Smooth muscle cell (in vitro differentiated cells): ENCODE data around the gene OR5H14. TPM values are rescaled to one million over a fixed set of nuclear protein-coding genes. Genes with fewer than 3 reads are reported as not detected.
"Not testable (repeated sequence)": the region's sequence is repeated elsewhere in the genome, so short reads cannot be mapped to it uniquely, and the experiment has no call there.

Experiments
- DNase-seq: peaks from one replicate; lab custom pipeline; 2025; ENCODE audit not compliant: unreplicated experiment; lab: John Stamatoyannopoulos, UW
- H2AFZ ChIP-seq: fragments of 200-600 bp; sonication (generic); 2 replicates; pipeline ENCODE4 v1.6.0; 2016; ENCODE audit warnings: antibody characterized with exemption, low read depth, mild to moderate bottlenecking
- H3F3A ChIP-seq: fragments of 200-600 bp; sonication (generic); 2 replicates; pipeline ENCODE4 v1.6.0; 2017; ENCODE audit warnings: antibody characterized with exemption, low read depth
- H3K27ac ChIP-seq: fragments of 200-600 bp; sonication (generic); 2 replicates; pipeline ENCODE4 v1.5.1; 2016; ENCODE audit warnings: low read depth, mild to moderate bottlenecking
- H3K27me3 ChIP-seq: fragments of 200-600 bp; sonication (generic); 2 replicates; pipeline ENCODE4 v1.6.1; 2016; ENCODE audit warnings: low read depth, mild to moderate bottlenecking
- H3K36me3 ChIP-seq: fragments of 200-600 bp; sonication (generic); 2 replicates; pipeline ENCODE4 v1.5.1; 2016; ENCODE audit warnings: low read depth
- H3K4me1 ChIP-seq: fragments of 200-600 bp; sonication (generic); 2 replicates; pipeline ENCODE4 v1.5.1; 2016; ENCODE audit warnings: low read depth
- H3K4me2 ChIP-seq: fragments of 200-600 bp; sonication (generic); 2 replicates; pipeline ENCODE4 v1.6.0; 2016; ENCODE audit warnings: mild to moderate bottlenecking
- H3K4me3 ChIP-seq: fragments of 200-600 bp; sonication (generic); 2 replicates; pipeline ENCODE4 v1.5.1; 2016; ENCODE audit warnings: mild to moderate bottlenecking
- H3K79me2 ChIP-seq: fragments of 200-600 bp; sonication (generic); 2 replicates; pipeline ENCODE4 v1.6.0; 2016; ENCODE audit warnings: low read depth, mild to moderate bottlenecking
- H3K9ac ChIP-seq: fragments of 200-600 bp; sonication (generic); 2 replicates; pipeline ENCODE4 v1.6.0; 2016; ENCODE audit warnings: low read depth
- H3K9me3 ChIP-seq: fragments of 200-600 bp; sonication (generic); replicated peaks from 2 replicates; pipeline ENCODE4 v1.5.1; 2016; ENCODE audit warnings: low read depth
- H4K20me1 ChIP-seq: fragments of 200-600 bp; sonication (generic); 2 replicates; pipeline ENCODE4 v1.6.0; 2016; ENCODE audit warnings: low read depth
- WGBS: methylation state at CpG from one replicate; pipeline ENCODE4 v1.1.7; 2016; ENCODE audit warnings: low lambda C conversion rate; 5-methylcytosine and 5-hydroxymethylcytosine counted together
- polyA plus RNA-seq: library from polyadenylated mRNA; unstranded; fragments of >200 nt; fragmentation: Nextera tagmentation; extraction: Ambion mirVana; gene quantifications from 2 replicates; pipeline ENCODE4 v1.2.1, GENCODE V29; 2016
- total RNA-seq: library from RNA; depleted of rRNA; stranded (reverse); fragments of >200 nt; gene quantifications from 2 replicates; pipeline ENCODE4 v1.2.3, GENCODE V29; 2014
- TF ChIP-seq, protein P1 (sequence below): fragments of 200-600 bp; sonication (generic); IDR thresholded peaks from 2 replicates; pipeline ENCODE4 v1.5.1; 2017; ENCODE audit warnings: borderline replicate concordance, mild to moderate bottlenecking, antibody characterized with exemption; ENCODE audit not compliant: insufficient read depth, poor library complexity, severe bottlenecking

Gene OR5H14
- total and polyA plus RNA-seq, 2 experiments from 2014 or later: not detected

DNA sequence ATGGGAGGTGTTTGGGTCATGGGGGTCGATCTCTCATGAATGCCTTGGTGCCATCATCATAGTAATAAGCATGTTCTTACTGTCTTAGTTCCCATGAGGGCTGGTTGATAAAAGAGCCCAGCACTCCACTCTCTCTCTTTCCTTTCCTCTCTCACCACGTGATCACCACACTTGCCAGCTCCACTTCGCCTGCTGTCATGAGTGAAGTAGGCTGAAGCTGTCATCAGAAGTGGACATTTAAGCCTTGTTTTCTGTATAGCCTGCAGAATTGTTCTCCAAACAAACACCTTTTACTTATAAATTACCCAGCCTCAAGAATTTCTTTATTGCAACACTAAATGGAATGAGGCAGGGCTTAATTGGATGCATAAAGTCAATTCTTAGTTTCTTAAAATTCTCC lies 10.6 kb upstream of the OR5H14 start:
- Histone ChIP-seq H3K4me1 (no peaks in the 10 kb centered on the region), H3K9ac (no peak overlapping the region), H4K20me1 (no peaks in the 10 kb centered on the region), H3K79me2 (no peaks in the 10 kb centered on the region), H3K4me3 (no peak overlapping the region), H3K27me3 (no peaks in the 10 kb centered on the region), H3K27ac (no peak overlapping the region), H3F3A (no peaks in the 10 kb centered on the region), H3K4me2 (no peak overlapping the region), H3K9me3 (no peaks in the 10 kb centered on the region), H2AFZ (no peak overlapping the region), H3K36me3 (no peaks in the 10 kb centered on the region)
- DNase-seq: no peak
- WGBS: 85% methylated on average over 3 of the region's 3 CpGs
- TF ChIP-seq, protein P1, sequence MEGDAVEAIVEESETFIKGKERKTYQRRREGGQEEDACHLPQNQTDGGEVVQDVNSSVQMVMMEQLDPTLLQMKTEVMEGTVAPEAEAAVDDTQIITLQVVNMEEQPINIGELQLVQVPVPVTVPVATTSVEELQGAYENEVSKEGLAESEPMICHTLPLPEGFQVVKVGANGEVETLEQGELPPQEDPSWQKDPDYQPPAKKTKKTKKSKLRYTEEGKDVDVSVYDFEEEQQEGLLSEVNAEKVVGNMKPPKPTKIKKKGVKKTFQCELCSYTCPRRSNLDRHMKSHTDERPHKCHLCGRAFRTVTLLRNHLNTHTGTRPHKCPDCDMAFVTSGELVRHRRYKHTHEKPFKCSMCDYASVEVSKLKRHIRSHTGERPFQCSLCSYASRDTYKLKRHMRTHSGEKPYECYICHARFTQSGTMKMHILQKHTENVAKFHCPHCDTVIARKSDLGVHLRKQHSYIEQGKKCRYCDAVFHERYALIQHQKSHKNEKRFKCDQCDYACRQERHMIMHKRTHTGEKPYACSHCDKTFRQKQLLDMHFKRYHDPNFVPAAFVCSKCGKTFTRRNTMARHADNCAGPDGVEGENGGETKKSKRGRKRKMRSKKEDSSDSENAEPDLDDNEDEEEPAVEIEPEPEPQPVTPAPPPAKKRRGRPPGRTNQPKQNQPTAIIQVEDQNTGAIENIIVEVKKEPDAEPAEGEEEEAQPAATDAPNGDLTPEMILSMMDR: no peak

DNA sequence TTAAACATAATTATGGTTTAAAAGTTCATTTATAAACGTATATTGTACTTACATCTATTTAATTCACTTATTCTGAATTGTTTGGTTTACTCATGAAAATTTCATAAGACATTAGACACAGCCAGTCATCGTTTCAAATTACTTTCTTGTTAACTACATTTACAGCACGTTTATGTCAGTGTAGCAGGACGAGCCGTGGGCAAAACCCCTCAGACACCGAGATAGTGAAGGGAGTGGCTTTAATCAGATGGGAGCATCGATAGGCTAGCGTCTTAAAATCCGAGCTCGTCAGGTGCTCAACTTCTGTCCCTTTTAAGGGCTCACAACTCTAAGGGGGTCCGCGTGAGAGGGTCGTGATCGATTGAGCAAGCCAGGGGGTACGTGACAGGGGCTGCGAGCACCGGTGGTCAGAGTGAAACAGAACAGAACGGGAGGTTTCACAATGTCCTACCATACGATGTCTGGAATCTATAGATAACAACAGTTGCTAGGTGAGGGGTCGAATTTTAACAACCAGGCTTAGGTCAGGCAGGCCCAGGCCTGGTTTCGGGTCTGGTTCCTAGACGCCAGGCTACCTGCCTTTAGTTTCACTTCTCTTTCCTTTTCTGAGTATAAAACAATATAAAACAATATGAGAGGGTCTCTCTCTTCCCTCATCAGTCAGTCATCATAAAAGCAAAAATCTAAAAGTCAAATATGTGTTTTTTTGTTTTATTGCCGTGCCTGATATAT lies 9.3 kb upstream of the OR5H14 start:
- not testable (repeated sequence) for DNase-seq, H3K9ac ChIP-seq, H3K27me3 ChIP-seq, H2AFZ ChIP-seq, H3K36me3 ChIP-seq, H3K9me3 ChIP-seq, H4K20me1 ChIP-seq, H3K4me2 ChIP-seq, H3K4me1 ChIP-seq, H3K79me2 ChIP-seq, H3K4me3 ChIP-seq, H3F3A ChIP-seq, H3K27ac ChIP-seq
- WGBS: 78% methylated on average over 23 of the region's 23 CpGs

DNA sequence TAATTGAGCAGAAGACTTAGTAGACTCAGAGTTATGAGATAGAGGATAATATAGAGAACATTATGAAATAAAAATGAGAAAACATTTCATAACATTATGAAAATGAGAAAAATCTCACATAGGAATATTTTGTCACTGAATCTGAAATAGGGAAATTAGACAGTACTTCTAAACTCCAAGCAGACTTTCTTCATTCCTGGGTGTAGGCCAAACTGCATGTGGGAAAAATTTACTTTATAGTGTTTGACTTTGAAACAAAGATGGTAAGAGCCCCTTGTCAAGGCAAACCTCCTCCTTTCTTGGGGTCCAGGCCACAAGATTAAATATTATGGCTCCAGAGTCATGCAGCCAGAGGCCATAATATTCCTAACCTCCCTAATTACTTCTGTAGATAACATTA lies 6.7 kb upstream of the OR5H14 start:
- Histone ChIP-seq H3K36me3 (no peaks in the 10 kb centered on the region), H3K9me3 (no peaks in the 10 kb centered on the region), H3F3A (no peaks in the 10 kb centered on the region), H3K9ac (no peak overlapping the region), H2AFZ (no peak overlapping the region), H3K4me3 (no peak overlapping the region), H4K20me1 (no peaks in the 10 kb centered on the region), H3K4me1 (no peaks in the 10 kb centered on the region), H3K79me2 (no peaks in the 10 kb centered on the region), H3K27ac (no peak overlapping the region), H3K4me2 (no peak overlapping the region), H3K27me3 (no peaks in the 10 kb centered on the region)
- TF ChIP-seq, protein P1: no peak
- no peak for DNase-seq

DNA sequence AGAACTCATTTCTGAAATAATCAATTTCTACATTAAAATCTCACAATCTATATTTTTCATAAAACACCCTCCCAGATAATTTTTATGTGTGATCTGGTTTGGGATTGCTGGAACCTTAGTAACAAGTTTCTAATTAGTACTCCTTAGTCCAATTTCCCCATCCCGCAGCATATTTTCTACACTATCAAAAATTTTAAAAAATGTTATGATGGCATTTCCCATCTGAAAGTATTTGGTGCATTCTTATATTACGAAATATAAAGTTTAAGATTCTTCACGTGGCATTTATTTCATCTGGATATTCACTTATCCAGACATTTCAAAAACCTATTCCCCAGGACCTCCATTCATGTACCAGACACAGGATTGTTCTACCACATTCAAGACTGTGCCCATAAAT lies 1.5 kb downstream of the OR5H14 start:
- no peak overlapping the region for H3K4me3 ChIP-seq
- H3K27me3 ChIP-seq: no peaks in the 10 kb centered on the region
- H3K4me2 ChIP-seq: no peak overlapping the region
- no peak overlapping the region for H3K9ac ChIP-seq
- TF ChIP-seq, protein P1: no peak
- no peaks in the 10 kb centered on the region for H3K36me3 ChIP-seq
- no peaks in the 10 kb centered on the region for H3K9me3 ChIP-seq
- H3K27ac ChIP-seq: no peak overlapping the region
- no peaks in the 10 kb centered on the region for H3K4me1 ChIP-seq
- peaks cover 5% of the 10 kb centered on the region for H3F3A ChIP-seq
- H2AFZ ChIP-seq: no peak overlapping the region
- no peaks in the 10 kb centered on the region for H3K79me2 ChIP-seq
- H4K20me1 ChIP-seq: no peaks in the 10 kb centered on the region
- DNase-seq: no peak
- 90% methylated on average over 3 of the region's 3 CpGs for WGBS

DNA sequence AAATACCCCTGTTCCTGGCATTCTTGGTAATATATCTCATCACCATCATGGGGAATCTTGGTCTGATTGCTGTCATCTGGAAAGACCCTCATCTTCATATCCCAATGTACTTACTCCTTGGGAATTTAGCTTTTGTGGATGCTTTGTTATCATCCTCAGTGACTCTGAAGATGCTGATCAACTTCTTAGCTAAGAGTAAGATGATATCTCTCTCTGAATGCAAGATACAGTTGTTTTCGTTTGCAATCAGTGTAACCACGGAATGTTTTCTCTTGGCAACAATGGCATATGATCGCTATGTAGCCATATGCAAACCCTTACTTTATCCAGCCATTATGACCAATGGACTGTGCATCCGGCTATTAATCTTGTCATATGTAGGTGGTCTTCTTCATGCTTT lies 2.2 kb downstream of the OR5H14 start:
- not testable (repeated sequence) for H2AFZ ChIP-seq, H3K4me3 ChIP-seq, H3F3A ChIP-seq, H3K9me3 ChIP-seq, DNase-seq, H3K4me2 ChIP-seq, H3K9ac ChIP-seq, H4K20me1 ChIP-seq, H3K36me3 ChIP-seq, H3K27ac ChIP-seq, H3K79me2 ChIP-seq, H3K4me1 ChIP-seq, H3K27me3 ChIP-seq
- 86% methylated on average over 4 of the region's 4 CpGs for WGBS
